D721Med (cell line): ENCODE measurements around the gene PKIG.

Source experiments
- DNase-seq: peaks from one replicate; pipeline ENCODE4 v3.0.0; 2011; ENCODE audit warnings: low spot score; ENCODE audit not compliant: insufficient read length
- FAIRE-seq: peaks from 2 replicates; lab custom pipeline; 2011; peaks lifted over from hg19 to GRCh38; lab: Jason Lieb, UNC
- TF ChIP-seq, protein P1 (sequence below): IDR thresholded peaks from 2 replicates; pipeline ENCODE4 v1.5.1; 2012; ENCODE audit warnings: mild to moderate bottlenecking, control low read depth; ENCODE audit not compliant: insufficient read depth; ENCODE audit errors: missing control alignments

PKIG gene

DNA sequence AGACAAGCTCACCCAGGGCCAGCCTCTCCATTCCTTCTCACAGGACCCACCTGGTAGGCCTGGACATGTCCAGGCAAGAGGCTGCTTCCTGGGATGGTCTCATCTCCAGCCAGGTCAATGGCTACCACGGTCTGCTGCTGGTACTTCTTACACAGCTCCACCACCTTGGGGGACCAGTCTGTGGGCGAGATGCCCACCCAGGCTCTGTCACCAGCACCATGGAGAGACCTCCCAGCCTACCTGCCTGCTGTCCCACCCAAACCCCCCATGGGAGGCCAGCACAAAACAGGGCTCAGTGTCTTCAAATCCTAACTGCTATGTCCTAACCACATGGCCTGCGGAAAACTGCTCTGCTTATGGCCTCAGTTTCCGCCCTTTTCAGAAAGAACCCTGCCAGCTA, 41.8 kb downstream of the PKIG start:
- TF ChIP-seq, protein P1, sequence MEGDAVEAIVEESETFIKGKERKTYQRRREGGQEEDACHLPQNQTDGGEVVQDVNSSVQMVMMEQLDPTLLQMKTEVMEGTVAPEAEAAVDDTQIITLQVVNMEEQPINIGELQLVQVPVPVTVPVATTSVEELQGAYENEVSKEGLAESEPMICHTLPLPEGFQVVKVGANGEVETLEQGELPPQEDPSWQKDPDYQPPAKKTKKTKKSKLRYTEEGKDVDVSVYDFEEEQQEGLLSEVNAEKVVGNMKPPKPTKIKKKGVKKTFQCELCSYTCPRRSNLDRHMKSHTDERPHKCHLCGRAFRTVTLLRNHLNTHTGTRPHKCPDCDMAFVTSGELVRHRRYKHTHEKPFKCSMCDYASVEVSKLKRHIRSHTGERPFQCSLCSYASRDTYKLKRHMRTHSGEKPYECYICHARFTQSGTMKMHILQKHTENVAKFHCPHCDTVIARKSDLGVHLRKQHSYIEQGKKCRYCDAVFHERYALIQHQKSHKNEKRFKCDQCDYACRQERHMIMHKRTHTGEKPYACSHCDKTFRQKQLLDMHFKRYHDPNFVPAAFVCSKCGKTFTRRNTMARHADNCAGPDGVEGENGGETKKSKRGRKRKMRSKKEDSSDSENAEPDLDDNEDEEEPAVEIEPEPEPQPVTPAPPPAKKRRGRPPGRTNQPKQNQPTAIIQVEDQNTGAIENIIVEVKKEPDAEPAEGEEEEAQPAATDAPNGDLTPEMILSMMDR: no peak

DNA sequence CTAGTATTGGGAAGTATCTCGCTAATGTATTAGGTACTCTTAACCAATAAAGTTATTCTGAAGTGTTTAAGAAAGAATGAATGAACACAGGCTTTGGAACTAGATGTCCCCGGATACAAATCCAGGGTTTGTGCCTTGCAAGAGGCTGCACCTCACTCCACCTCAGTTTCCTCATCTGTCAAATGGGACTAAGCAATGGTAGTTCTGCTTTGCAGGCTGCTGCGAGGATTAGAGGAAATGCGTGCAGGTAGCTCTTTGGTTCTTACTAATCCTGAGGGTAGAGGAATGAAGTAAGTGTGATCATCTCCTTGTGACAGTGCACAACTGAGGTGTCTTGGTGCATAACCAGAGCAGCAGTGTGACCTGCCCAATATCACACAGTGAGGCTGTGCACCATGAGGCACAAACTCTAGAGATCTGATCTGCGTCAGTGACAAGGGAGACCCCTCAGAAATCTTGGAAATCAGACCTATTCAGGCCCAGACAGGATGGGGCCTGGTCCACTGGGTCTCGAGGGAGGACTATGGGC, 42.4 kb downstream of the PKIG start:
- FAIRE-seq (no peak), DNase-seq (no peak)
- TF ChIP-seq, protein P1: no peak

More for the DNA sequence above, 41.8 kb downstream of the PKIG start:
- DNase-seq (no peak), FAIRE-seq (no peak)

DNA sequence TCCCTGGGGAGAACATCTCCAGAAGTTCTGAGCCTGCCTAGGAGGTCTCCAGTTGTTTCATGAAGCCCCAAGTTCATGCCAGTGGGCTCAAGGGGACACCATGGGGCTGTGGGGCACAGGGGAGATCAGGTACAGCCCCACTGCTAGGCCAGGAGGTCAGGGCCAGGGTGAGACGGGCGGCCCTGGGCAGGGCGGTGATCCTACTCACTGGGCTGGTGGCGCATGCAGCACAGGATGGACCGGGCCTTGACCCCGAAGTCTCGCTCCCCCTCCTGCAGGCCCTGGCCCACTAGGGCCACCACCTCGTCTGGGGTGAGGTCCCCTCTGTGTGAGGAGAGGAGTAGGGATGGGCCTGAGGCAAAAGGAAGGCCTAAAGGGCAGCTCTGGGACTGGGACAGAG, 43.0 kb downstream of the PKIG start:
- no peak for FAIRE-seq

DNA sequence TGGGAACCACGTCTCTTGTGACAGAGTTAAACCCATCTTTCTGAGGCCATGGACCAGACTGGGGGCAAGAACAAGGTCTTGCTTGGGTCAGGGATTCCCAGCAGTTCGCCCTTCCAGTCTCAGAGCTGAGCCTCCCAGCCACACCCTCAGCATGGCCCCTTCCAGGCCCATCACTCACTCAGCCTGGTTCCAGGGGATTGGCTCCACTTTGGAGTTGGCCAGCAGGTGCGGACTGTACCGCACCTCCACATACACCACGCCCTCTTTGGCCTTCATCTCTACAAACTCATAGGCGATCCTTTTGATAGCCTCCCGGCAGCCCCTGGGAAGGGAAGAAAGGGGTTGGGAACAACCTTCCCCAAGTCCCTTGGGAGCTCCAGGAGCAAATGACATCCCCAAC, 43.9 kb downstream of the PKIG start:
- DNase-seq: no peak
- no peak for FAIRE-seq
- TF ChIP-seq, protein P1: no peak

More for the DNA sequence above, 43.0 kb downstream of the PKIG start:
- TF ChIP-seq, protein P1: no peak
- DNase-seq: no peak

DNA sequence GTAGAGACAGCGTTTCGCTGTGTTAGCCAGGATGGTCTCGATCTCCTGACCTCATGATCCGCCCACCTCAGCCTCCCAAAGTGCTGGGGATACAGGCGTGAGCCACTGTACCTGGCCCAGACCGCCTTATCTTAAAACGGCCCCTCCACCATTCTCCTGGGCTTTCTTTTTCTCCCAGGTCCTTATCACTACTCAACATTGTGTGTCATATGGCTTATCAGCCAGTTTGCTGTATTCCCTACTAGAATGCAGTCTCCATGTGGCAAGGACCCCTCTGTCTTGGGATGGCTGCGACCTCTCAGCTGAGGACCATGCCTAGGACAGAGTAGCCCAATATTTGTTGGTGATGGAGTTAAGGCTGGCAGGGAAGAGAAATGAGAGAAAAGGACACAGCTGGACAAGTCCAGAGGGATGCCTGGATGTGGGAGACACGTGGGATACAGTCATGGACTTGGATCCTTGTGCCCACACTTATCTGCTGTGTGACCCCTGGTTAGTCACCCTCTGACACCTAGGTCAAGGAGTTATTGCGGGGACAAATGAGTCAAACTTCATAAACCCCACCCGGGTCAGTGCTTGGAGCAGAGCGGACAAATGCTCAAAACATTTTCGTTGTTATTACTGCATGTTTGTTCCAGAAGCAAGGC, 45.1 kb downstream of the PKIG start:
- FAIRE-seq (no peak), DNase-seq (no peak)
- TF ChIP-seq, protein P1: no peak

DNA sequence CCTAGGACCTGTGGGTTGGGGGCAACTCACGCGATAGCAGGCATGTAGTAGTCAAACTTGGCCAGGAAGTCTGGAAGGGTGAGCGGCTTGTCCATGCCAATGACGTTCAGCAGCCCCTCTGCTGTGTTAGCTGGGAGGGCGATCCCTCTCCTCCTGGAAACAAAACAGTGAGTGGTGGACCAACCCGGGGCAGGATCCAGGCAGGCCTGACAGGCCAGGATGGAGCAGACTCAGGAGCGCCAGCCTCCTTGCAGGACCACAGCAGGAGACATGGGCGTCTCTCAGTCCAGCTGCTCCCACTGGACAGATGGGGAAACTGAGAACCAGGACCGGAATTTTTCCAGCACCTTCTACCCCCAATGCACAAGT, 46.6 kb downstream of the PKIG start:
- DNase-seq (no peak), FAIRE-seq (no peak)
- TF ChIP-seq, protein P1: no peak

DNA sequence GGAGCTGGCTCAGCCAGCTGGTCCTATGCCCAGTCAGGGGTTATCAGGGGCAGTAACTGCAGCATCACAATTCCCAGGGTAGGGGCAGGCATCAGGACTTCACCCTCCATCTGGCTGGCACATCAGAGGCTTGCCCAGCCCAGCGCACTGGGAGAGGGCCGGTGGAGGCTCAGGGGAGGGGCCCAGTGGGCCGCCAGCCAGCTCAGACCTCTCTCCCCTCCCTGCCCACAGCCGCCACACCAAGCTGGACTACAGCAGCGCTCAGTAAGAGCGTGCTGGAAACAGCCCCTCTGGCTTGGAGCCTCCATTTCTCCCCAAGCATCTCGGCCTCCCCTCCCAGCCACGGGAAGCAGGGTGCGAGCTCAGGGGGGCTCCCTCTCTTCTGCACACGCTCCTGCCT, 47.2 kb downstream of the PKIG start:
- no peak for DNase-seq
- TF ChIP-seq, protein P1: no peak
- no peak for FAIRE-seq
